Stimulated activated CD8-positive, alpha-beta memory T cell treated with anti-CD3 and anti-CD28 coated beads, Interleukin-2, amount 100 ng/mL, for 48 hours (primary cell): ENCODE results near the gene TANGO2.
A peak's percentile ranks its signal among the peaks of the same experiment; 100 is the strongest.

Source experiments
- DNase-seq, 2 donors: peaks; one replicate each; pipeline ENCODE4 v3.0.0-alpha.2; 2020; ENCODE audit warnings: low read depth in 2 of 2

The TANGO2 gene

GRCh38 chr22:19983741-19984140 is 37.2 kb upstream of the TANGO2 start:
- no peak for DNase-seq

DNA sequence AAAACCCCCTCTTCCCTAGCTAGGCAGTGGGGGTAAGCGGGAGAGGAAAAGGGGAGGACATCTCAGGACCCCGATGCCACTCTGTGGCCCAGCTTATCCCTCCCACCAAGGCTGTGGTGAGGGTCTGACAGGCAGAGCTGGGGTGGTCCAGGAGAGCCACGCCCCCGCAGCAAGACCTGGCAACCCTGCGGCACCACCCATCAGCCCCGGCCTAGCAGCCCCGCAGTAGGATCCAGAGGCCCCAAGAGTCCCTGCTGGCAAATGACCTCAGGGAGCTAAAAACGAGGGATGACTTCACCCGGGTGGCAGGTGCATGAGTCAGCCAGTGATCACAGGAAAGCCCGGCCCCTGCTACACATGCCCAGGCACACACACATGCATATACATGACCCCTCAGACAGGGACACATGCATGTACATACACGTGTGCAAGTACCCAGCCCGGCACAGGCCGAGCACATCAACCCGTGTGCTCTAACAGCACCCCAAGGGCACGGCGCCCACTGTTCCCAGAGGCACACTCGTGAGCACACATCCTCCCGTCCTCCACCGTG is 36.6 kb upstream of the TANGO2 start:
- DNase-seq, result no peak

DNA sequence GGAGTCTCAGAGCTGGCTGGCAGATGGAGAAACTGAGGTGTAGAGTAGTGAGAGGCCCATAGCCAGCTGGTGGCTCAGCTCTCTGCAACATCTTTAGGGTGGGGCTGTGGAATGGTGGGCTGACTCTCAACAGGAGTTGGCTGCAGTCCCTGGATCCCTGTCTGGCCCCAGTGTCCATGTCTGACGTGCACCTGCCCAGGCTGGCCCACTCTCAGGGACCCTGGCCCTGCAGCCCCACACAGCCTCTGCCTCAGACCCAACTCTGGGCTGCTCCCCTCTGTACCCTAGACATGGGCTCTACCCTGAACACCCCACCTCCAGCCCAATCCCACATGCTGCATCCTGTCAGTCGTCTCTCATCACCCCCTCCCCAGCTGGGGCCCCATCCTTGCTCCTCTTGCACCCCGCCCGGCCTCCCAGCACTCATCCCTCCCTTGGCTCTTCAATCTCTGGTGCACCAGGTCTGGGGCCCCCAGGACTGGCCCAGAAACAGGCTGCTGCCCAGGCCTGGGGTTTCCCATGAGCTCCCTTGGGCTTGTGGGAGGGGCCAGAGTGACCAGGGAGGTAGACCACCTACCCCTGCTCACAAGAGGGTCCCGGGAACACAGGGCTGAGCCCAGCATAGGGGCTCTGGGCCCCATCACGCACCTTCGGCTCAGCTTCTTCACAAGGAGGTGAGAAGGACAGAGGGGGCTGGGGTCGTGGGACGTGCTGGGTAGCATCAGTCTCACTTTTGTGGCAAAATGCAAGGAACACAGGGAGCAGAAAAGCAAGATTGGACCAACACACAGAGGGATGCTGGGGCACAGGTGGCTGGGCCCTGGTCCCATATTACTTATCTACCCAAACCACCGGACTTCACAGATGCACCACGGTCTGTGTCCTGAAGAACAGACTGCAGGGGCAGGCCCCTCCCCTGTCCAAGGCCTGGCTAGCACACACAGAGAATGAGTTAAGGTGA is 35.8 kb upstream of the TANGO2 start:
- no peak for DNase-seq

DNA sequence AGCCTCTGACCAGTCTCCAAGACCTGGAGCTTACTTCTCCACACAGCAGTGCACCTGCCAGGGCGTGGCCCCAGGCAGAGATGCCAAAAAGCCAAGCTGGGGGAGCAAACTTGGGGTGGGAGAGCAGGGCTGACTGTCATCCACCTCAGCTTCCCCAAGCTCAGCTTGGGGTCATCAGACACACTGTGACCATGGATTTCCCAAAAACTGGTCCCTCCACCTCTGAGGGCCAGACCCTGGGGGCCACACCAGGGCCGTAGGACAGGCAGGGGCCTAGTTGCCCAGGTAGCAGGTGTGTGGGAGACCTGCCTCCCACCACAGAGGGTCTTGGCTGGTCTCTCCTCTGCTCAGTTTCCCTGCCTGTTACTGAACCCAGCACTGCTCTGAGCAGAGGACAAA is 34.9 kb upstream of the TANGO2 start:
- DNase-seq, result no peak

GRCh38 chr22:19986410-19987341 is 34.2 kb upstream of the TANGO2 start:
- DNase-seq, result peak; percentile 48 to 65

- DNase-seq, result no peak
Measured at GRCh38 chr22:19987394-19988306, 33.3 kb upstream of the TANGO2 start.

DNA sequence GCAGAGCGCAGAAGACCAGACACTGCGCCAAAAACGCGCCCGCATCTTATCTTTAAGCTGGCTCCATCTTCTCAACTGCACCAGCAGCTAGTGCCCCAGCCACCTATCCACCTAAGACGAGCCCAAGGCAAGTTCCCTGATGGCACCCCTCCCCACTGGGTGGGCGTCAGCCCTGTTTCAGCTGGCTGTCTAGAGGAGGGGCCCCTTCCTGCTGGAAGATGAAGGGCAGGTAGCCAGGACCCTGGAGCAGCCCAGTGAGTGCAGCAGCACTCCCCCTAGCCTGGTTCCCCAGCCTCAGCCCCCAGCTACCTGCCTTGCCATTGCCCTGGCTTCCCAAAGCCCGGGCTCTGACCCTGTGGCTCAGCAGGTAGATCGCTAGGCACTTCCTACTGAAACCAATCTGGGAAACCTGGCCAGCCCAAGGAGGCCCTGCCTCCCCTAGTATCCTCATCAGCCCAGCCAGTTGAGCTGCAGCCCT is 32.5 kb upstream of the TANGO2 start:
- DNase-seq, result no peak

DNA sequence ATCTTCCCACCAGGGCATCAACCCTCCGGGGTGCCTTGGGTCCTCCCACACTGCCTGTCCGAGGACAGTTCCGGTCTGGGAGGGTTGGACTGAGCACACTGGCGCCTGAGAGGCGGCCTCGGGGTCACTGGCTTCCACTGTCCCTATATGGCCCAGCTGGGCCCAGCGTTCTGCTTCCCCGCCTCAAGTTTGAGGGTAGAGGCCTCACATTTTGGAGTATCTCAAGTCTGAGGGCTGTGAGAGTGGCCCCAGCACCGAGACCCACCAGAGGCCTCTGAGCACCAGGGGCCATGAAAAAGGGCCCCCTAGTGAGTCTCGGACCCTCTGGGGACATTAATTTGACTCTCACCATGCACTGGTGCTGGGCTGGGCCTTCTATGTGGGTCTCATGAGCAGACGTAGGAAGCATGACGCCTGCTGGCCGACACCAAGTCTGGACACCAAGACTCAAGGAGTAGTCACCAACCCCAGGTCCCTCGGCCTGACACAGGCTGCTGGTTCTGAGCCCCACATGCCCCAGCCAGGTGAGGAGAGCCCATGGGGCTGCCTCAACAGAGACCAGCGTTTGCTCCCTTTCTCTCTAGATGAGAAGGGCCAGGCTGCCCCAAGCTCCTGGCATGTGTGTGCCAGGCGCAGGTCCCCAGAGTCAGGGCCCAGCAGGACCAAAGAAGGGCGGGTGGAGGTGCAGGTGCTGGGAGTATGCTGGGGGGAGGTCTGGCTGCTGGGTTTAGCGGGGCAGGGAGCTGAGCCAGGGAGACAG is 31.8 kb upstream of the TANGO2 start:
- no peak for DNase-seq

DNA sequence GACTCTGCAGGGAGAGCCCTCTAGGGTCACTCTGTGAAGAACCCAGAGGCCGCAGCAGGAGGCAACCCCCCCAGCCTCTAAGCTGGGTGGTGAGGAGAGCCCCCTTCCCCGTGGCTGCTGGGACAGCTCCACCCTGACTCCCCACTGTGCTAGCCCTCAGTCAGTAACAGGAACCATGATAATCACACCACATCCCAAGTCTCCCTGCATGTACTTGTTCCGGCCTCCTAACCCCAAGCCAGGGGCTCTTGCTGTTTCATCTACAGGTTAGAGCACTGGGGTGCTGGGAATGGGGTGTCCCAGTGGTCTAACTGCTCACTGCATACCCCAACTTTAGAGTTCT is 31.2 kb upstream of the TANGO2 start:
- no peak for DNase-seq

DNA sequence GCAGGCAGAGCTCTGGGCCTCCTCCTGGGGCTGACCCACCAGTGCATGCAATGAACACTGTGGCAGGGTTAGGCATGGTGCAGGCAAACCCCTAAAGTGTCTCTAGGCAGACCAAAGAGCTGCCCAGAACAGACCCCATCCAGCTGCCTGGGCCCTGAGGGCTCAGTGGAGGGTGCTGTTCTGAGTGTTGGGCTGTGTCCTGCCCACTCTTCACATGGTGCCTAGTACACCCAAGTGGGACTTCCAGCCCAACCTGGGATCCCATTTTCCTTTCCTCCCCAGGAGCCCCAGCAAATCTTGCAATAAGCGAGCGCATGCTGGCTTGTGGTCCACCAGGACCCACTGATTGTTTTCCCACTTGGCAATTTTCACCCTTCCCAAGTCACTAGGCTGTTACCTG is 30.7 kb upstream of the TANGO2 start:
- no peak for DNase-seq

GRCh38 chr22:19990609-19991394 is 30.1 kb upstream of the TANGO2 start:
- no peak for DNase-seq

GRCh38 chr22:19991395-19991644 is 29.6 kb upstream of the TANGO2 start:
- DNase-seq, result no peak

- DNase-seq, result no peak
Measured at GRCh38 chr22:19991645-19992451, 29.1 kb upstream of the TANGO2 start.

DNA sequence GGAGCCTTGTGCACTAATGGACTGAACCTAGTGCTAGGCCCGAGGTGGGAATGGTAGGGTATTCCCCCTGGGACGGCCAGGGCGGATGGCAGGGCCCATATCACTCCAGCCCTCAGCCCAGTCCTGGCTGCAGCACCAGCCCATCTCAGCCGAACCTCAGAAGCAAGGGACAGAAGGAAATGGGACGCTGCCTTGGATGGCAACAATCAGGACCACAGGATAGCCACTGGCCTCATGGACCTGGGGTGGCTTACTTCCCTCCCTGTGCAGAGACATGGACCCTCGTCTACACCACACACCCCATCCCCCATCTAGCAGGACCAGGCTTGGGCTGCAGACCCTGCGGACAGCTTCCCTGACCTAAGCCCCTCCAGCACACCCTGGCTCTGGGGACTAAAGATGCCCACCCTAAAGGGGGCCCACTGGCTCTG is 28.4 kb upstream of the TANGO2 start:
- DNase-seq, result no peak

GRCh38 chr22:19992921-19993355 is 28.0 kb upstream of the TANGO2 start:
- no peak for DNase-seq

GRCh38 chr22:19993926-19994325 is 27.0 kb upstream of the TANGO2 start:
- DNase-seq, result no peak

DNA sequence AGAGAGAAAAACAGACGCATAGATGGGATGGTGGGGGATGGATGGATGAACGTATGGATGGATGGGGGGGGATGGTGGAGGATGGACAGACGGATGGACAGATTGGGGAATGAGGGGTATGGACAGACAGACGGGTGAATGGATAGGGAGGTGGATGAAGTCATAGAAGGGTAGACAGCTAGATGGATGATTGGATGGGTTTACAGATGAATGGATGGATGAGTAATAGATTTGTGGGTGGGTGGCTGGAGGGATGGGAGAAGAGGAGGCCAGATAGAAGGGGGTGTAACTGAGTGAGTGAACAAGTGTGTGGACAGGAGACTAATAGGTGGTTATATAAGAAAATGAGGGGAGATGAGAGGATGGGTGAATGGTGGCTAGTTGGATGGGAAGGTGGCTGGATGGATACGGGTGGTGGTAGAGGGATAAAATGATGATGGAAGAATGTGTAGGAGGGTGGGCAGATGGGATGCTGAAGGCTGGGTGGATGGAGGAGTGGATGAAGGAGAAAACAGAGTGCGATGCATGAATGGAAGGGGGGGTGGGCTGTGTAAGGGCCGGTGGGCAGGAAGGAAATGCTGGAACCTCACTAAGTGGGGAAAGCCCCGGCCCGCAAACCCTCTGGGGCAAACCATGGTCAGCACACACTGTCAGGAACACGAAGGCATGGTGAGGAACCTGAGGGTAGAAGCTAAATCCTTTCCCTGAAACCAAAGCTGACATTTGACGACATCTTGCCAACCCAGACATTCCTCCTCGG is 25.9 kb upstream of the TANGO2 start:
- DNase-seq, result no peak
